NCI-H345 (cell line): ENCODE results near the gene KRT10.

Experiments
- DNase-seq: peaks from one replicate; lab custom pipeline; 2025; lab: John Stamatoyannopoulos, UW

KRT10 gene

GRCh38 chr17:40822132-40822812 is at the start of gene KRT10:
Gene KRT10 (minus strand): TSS chr17:40822614. CDS start chr17:40822585, 29 bp downstream.
- DNase-seq: no peak

DNA sequence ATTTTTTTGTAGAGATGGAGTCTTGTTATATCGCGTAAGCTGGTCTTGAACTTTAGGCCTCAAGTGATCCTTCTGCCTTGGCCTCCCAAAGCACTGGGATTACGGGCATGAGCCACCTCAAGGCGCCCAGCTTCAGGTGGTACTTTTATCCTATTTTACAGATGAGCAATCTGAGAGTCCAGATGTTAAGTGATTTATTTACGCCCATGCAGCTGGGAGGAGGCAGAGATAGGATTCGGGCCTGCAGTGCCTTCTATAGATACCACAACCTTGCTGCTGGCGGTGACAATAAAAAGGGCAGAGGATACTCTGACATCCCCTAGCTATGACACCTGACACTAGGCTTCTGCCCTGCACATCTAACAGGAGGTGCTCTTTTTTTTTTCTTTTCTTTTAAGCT is 48.9 kb upstream of the KRT10 start:
- DNase-seq: no peak

DNA sequence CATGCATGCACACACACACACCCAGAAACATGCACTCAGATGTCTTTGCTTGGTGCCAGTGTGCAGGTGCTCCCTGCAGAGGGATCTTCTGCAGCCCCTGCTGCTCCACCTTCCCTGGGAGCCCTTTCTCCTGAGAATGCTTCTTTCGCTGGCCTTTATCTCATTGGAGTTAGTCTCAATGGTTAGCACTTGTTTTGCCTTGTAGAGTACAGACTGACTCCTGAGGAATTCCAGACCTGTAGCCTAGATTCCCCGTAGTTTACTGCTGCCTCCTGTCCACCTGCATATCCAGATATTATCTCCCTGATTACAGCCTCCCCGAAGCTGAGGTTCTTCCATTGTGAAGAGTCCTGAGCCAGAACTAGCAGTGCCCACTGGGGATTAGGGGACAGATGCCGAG is 47.7 kb upstream of the KRT10 start:
- no peak for DNase-seq

DNA sequence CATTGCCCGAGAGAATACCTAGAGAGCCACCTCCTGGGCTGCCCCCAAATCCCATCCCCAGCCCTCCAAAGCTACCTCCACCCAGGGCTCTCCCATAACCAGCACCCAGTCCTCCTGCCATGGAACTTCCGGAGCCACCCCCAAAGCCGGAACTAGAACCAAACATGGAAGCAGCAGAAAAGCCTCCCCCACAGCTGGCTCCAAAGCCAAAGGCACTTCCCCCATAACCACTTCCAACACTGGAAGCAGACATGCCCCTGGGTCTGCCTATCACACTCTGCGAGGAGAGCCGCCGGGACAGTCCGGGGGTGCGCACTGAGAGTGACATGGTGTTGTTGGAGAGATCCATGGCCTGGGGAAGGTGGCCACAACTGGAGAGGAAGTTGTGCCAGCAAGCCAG is 44.4 kb upstream of the KRT10 start, which contains the start of gene KRT12:
Gene KRT12 (minus strand): TSS at position 386 of the 400 bp plus-strand sequence. CDS start 37 bp downstream, at position 349.
- DNase-seq: no peak

- no peak for DNase-seq
These were observed 42.4 kb upstream of the KRT10 start for GRCh38 chr17:40864661-40865390.

DNA sequence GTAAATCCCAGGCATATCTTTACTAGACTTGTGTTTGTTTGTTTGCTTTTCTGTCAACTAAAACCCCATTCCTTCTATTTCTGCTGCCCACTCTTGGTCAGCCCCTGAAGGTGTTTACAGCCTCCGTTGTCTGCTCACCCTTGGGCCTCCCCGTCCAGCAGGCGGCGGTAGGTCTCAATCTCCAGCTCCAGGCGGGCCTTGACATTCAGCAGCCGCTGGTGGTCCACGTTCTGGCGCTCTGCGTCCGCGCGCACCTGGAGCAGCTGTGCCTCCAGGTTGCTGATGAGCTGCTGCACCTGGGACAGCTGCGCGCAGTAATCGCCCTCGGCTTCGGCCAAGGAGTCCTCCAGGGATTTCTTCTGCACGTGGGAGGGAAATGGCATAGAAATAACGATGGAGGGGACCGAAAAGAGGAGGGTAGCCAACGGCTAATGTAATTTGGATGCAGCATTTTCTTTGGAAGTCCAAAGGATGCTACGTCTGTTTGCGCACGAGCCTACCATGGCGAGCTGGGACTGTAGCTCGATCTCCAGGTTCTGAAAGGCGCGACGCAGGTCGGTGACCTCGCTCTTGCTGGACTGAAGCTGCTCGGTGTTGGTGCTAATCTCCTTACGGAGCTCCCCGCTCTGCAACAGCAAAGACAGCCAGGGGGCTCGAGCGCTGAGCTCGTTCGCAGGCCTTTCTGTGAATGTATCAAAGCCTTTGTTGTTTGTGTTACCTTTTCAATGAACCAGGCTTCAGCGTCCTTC is 40.7 kb upstream of the KRT10 start:
- no peak for DNase-seq

DNA sequence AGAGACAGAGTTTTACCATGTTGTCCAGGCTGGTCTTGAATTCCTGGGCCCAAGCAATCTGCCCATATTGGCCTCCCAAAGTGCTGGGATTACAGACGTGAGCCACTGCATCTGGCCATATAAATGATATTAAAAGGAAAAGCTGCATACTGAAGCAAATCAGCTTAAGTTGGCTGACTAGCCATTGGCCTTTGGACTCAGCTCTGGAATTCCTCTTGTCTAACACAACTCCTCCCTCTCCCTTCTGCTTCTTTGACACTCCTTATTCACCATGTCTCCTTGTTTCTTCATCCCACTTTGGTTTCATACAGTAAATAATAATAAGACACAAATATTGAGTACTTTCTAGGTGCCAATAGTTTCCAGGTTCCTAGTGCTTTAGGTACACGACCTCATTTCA is 37.1 kb upstream of the KRT10 start:
- DNase-seq: no peak

GRCh38 chr17:40858667-40859066 is 36.3 kb upstream of the KRT10 start:
- peak; percentile 5 for DNase-seq

GRCh38 chr17:40857535-40857934 is 35.1 kb upstream of the KRT10 start:
- no peak for DNase-seq

GRCh38 chr17:40854175-40854814 is 31.9 kb upstream of the KRT10 start:
- no peak for DNase-seq

- no peak for DNase-seq
These were observed 29.9 kb upstream of the KRT10 start for GRCh38 chr17:40852364-40852763.

GRCh38 chr17:40850293-40850972 is 28.0 kb upstream of the KRT10 start:
- no peak for DNase-seq

DNA sequence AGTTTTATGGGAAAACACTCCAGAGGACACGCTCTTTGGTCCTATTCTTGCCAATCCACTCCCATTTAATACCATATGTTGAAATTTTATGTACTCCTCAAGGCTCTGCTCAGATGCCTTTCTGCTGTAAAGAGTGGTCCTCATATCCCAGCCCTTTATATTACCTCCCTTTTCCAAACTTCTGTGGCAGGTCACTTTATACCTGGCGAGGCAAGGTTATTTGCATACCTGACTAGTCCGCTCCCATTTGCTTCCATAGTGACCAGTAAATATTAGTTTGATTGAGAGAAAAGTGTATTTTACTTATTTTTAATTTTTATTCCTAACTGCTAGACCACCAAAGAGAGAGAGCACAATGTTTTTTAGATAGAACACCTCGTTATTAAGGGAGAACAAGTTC is 27.3 kb upstream of the KRT10 start:
- DNase-seq: no peak

DNA sequence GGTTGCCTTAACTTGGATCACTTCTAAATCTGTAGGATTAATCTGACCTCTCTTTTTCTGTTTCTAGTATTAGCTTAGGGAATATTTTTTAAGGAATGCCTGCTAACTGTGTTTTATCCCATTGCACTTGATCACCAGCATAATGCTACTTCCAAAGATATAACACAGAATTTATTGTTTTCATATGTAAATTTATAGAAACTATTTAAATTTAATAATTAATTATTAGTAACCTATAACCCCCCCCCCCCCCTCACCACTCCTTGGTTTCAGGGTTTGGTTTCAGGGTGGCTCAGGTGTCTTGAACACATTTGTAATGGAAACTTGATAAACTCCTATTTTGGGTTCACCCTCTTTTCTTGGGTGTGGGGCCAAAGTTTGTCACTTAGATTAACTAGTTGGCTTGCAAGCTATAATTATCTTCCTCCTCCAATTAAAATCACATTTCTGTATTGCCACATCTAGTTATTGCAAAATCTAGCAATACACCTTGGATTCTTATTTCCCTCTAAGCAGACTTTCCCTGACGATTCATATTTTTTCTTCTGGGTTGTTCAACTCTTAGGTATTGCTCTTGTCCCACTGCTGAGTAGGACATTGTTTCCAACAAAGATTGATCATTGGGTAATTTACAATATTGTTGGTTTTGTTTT is 26.3 kb upstream of the KRT10 start:
- no peak for DNase-seq

- DNase-seq: no peak
These were observed 24.2 kb upstream of the KRT10 start for GRCh38 chr17:40846515-40847144.

DNA sequence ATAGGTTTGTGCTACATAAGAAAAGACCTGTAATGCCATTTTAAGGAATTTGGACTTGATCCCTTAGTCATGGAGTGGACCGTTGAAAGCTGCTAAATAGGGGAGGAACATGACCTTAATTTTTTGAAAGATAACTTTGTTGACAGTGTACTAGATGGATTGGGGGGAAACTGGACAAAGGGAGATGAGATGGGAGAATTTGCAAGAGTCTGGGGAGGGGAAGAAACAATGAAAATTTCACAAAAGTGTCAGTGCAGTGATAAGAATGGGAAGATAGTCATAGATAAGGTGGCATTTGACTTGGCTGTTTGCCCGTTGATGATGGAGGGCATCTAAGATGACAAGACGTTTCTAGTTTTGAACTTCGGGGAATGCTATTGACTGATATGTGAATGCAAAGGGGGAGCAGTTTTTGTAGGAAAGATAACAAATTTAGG is 22.3 kb upstream of the KRT10 start:
- DNase-seq: no peak

DNA sequence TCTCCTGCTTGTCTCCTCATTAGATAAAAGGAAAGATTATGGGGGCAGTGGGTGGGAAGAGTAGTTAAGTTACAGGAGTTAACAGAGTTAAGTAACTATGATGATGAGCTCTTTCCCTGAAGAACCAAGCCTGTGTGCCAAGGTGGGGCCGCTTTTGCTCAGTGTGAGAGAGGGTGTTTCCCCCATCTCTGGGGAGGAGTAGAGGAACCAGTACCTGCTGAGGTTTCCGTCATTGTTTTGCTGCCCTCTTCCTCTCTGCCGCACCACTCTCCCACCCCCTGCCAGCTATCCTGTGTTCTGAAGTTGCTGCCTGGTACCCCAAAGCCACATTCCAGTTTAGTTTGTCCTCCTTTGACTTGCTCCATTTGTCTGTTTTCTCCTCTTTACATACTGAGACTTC is 20.8 kb upstream of the KRT10 start:
- no peak for DNase-seq

- no peak for DNase-seq
These were observed 18.8 kb upstream of the KRT10 start for GRCh38 chr17:40841246-40841645.

DNA sequence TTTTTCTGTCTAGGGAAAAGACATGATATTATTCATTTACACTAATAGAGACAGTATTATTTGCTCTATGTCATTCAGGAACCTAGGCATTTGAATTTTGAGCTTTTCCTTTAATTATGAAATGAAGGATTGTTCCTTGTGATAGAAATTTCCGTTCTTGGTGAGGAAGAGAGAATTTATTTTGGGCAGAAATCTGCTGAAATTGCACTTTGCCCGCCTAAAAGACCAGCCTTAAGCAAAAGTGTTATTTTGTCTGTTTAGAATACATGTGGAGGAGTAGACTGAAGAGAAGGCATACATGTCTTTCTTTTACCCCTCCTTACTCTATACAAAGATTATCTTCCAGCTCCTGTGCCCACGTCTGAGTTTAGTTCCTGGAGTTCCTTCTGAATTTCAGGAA is 16.8 kb upstream of the KRT10 start:
- DNase-seq: no peak

GRCh38 chr17:40836020-40836419 is 13.6 kb upstream of the KRT10 start:
- DNase-seq: no peak

- no peak for DNase-seq
These were observed 11.5 kb upstream of the KRT10 start for GRCh38 chr17:40833882-40834281.
